IPS-18a (cell line): ENCODE results near the gene PRR5L.

ENCODE experiments used
- H3K27ac ChIP-seq: one replicate; pipeline ENCODE4 v1.5.1; 2013; ENCODE audit warnings: low read length
- H3K27me3 ChIP-seq: one replicate; pipeline ENCODE4 v1.6.1; 2013; ENCODE audit warnings: mild to moderate bottlenecking, low read length; ENCODE audit not compliant: control insufficient read depth, insufficient read depth
- H3K36me3 ChIP-seq: one replicate; pipeline ENCODE4 v1.6.1; 2013; ENCODE audit warnings: low read depth, low read length; ENCODE audit not compliant: control insufficient read depth
- H3K4me1 ChIP-seq: one replicate; pipeline ENCODE4 v1.6.1; 2013; ENCODE audit warnings: low read depth, low read length; ENCODE audit not compliant: control insufficient read depth
- H3K4me3 ChIP-seq: one replicate; pipeline ENCODE4 v1.5.1; 2013; ENCODE audit warnings: low read length
- H3K9ac ChIP-seq: one replicate; pipeline ENCODE4 v1.6.1; 2013; ENCODE audit warnings: mild to moderate bottlenecking, low read length, moderate library complexity
- H3K9me3 ChIP-seq: one replicate; pipeline ENCODE4 v1.6.1; 2013; ENCODE audit warnings: low read depth, low read length; ENCODE audit not compliant: control insufficient read depth

Gene PRR5L

DNA sequence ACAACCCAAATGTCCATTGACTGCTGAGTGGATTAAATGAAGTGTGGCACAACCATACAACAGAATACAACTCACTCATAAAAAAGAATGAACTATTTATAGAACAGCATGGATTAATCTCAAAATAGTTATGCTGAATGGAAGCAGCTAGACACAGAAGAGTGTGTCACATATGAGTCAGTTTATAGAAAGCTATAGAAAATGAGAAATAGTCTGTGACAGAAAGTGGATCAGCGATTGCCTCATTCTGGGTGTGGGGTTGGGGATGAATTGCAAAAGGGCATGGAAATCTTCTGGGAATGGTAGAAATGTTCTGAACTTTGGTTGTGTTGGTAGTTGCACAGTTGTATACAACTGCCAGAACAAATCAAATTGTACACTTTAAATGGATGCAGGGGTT lies 37.4 kb downstream of the PRR5L start:
- H3K4me1 ChIP-seq, result no peaks in the 10 kb centered on the region
- no peaks in the 10 kb centered on the region for H3K27me3 ChIP-seq
- no peak overlapping the region for H3K27ac ChIP-seq
- H3K9me3 ChIP-seq, result no peaks in the 10 kb centered on the region
- H3K9ac ChIP-seq, result no peak overlapping the region
- no peak overlapping the region for H3K4me3 ChIP-seq
- no peaks in the 10 kb centered on the region for H3K36me3 ChIP-seq

- no peak overlapping the region for H3K4me3 ChIP-seq
- no peak overlapping the region for H3K9ac ChIP-seq
- H3K36me3 ChIP-seq, result no peaks in the 10 kb centered on the region
- H3K27ac ChIP-seq, result no peak overlapping the region
- H3K4me1 ChIP-seq, result no peaks in the 10 kb centered on the region
- no peaks in the 10 kb centered on the region for H3K9me3 ChIP-seq
- no peaks in the 10 kb centered on the region for H3K27me3 ChIP-seq
Observed at GRCh38 chr11:36333897-36334296, 37.8 kb downstream of the PRR5L start.

DNA sequence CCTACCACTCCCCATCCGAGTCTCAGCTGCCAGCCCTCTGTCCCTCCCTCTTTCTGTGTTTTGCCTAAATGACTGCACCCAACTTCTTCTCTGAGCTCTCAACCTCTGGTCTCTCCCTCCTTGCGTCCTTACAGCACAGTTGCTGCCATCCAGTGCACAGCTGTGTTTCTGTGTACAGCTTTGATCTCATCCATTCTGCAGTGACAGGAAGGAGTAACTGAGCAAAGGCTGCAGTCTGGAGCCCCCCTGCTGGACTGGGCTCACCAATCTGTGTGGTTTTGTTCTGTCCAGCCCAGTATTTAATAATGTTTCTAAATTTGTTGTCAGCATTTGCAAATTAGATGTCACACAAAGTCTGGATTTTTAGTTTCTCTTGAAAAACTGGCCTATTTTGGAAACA lies 43.8 kb downstream of the PRR5L start:
- H3K4me1 ChIP-seq, result no peaks in the 10 kb centered on the region
- no peak overlapping the region for H3K27ac ChIP-seq
- H3K4me3 ChIP-seq, result no peak overlapping the region
- no peaks in the 10 kb centered on the region for H3K27me3 ChIP-seq
- H3K9ac ChIP-seq, result no peak overlapping the region
- H3K36me3 ChIP-seq, result no peaks in the 10 kb centered on the region
- H3K9me3 ChIP-seq, result no peaks in the 10 kb centered on the region

DNA sequence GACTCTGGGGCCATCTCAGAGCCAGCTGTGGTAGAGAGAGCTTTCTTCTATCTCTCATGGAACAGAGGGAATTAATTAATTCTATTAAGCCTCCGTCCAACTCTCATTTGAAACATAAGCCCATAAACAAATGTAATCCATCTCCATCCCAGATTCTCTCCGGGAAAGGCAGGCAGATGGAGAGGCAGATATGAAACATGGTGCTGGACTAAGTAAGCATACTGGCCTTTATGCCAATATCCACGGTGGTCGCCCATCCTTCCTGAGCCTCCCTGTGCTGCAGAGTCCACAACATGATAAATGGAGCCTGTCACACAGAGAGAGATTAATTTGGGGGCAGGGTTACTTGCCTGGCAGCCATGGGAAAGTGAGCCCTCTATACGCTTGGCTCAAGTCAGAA lies 44.8 kb downstream of the PRR5L start:
- H3K4me3 ChIP-seq, result no peak overlapping the region
- no peak overlapping the region for H3K27ac ChIP-seq
- no peaks in the 10 kb centered on the region for H3K4me1 ChIP-seq
- H3K36me3 ChIP-seq, result no peaks in the 10 kb centered on the region
- no peaks in the 10 kb centered on the region for H3K27me3 ChIP-seq
- H3K9ac ChIP-seq, result no peak overlapping the region
- H3K9me3 ChIP-seq, result no peaks in the 10 kb centered on the region

DNA sequence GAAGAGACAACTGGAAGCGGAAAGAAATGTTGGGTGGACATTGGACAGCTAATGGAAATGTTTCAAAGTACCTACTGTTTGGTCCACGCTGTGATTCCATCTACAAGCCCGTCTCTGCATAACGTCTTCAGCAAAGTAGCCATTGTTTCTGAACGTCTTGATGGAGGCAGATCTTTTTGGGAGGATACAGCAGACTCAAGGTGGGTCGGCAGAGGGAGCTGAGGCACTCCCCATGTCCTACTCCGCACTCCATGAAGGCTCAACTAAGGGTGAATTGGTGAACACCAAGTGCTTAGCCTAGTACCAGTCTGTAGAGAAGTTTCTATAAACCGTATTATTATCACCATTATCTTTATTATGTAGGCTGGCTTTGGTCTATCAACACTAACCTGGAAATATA lies 45.8 kb downstream of the PRR5L start:
- no peaks in the 10 kb centered on the region for H3K27me3 ChIP-seq
- no peaks in the 10 kb centered on the region for H3K9me3 ChIP-seq
- H3K4me3 ChIP-seq, result no peak overlapping the region
- H3K4me1 ChIP-seq, result no peaks in the 10 kb centered on the region
- H3K27ac ChIP-seq, result no peak overlapping the region
- no peak overlapping the region for H3K9ac ChIP-seq
- H3K36me3 ChIP-seq, result no peaks in the 10 kb centered on the region

GRCh38 chr11:36342327-36342726 lies 46.2 kb downstream of the PRR5L start:
- Histone ChIP-seq H3K4me1 (no peaks in the 10 kb centered on the region), H3K4me3 (no peak overlapping the region), H3K36me3 (no peaks in the 10 kb centered on the region), H3K27ac (no peak overlapping the region), H3K27me3 (no peaks in the 10 kb centered on the region), H3K9me3 (no peaks in the 10 kb centered on the region), H3K9ac (no peak overlapping the region)

GRCh38 chr11:36343436-36343835 lies 47.3 kb downstream of the PRR5L start:
- H3K9ac ChIP-seq, result no peak overlapping the region
- H3K4me3 ChIP-seq, result no peak overlapping the region
- H3K9me3 ChIP-seq, result no peaks in the 10 kb centered on the region
- no peaks in the 10 kb centered on the region for H3K4me1 ChIP-seq
- H3K27me3 ChIP-seq, result no peaks in the 10 kb centered on the region
- no peaks in the 10 kb centered on the region for H3K36me3 ChIP-seq
- H3K27ac ChIP-seq, result no peak overlapping the region

DNA sequence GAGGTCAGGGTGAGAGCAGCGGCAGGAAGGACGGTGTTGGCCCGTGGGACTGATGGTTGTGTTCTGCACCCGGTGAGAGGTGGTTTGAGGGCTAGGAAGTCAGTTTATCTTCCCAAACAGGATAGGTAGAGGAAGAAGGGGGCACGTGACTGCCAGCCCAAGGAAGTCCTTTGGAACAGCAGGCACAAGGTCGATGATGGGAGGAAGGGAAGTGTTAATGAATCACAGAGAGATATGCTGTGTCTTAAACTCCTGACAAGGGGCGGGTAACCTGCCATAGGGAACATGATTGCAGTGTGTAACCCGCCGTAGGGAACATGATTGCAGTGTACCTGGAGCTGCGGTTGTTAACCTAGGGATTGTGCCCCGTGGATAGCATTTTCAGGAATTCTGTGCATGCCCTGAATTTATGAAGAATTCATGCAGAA lies 49.0 kb downstream of the PRR5L start:
- H3K9ac ChIP-seq, result no peak overlapping the region
- H3K4me3 ChIP-seq, result no peak overlapping the region
- H3K36me3 ChIP-seq, result no peaks in the 10 kb centered on the region
- H3K27ac ChIP-seq, result no peak overlapping the region
- H3K4me1 ChIP-seq, result peaks cover 3% of the 10 kb centered on the region
- no peaks in the 10 kb centered on the region for H3K27me3 ChIP-seq
- H3K9me3 ChIP-seq, result no peaks in the 10 kb centered on the region

DNA sequence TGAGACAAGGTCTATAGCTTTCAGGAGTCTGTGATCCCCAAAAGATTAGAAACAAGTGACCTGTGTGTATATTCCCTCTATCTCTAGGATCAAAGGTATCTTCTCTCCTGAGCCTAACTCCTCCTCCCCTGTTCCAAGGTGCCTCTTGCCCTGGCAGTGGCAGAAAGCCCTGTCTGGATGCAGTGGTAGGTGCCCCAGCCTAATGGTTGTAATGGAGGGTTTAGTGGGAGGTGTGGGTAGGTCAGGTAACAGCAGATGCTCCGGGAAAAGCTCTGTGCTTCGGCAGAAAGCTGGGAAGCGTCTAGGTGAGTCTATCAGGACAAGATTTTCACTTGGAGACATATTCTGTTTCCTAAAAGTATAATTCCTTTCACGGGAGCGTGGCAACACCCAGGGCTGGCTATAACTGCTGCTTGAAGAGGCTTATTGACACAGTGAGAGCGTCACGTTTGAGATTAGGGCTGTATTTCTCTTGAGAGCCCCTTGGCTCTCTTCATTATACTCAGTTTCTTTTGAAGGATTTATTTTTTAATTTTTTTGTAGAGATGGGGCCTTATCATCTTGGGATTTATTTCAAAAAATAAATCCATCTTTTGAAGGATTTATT lies 49.5 kb downstream of the PRR5L start:
- Histone ChIP-seq H3K4me3 (no peak overlapping the region), H3K9ac (no peak overlapping the region), H3K27me3 (no peaks in the 10 kb centered on the region), H3K27ac (no peak overlapping the region), H3K36me3 (no peaks in the 10 kb centered on the region), H3K4me1 (peaks cover 3% of the 10 kb centered on the region), H3K9me3 (no peaks in the 10 kb centered on the region)

DNA sequence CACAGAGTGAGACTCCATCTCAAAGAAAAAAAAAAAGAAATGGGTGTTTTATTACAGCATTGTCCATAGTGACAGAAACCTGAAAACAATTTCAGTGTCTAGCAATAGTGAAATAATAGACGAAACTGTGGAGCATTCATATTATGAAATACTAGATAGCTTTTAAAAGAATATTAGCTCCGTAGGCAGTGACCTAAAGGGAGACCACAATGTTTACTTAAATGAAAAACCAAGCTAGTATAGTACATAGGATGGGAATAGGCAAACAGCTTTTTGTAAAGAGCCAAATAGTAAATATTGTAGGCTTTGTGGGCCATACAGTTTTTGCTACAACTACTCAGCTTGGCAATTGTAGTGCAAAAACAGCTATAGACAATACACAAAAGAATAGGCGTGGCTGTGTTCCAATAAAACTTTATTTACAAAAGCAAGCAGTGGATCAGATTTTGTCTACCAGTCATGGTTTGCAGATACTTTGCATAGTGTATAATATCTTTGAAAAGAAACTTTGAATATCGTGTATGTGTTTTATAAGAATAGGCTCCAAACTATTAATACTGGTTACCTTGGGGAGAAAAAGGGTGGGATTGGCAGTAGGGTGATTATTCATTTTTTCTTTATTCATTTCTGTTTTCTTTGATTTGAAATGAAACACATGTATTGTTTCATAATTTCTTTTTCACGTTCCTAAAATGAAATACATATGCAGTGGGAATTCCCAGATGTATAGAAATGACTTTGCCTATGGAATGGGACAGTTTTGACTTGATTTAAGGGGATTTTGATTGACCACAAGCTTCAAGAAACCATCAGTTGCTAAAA lies 50.7 kb downstream of the PRR5L start:
- Histone ChIP-seq H3K4me3 (no peak overlapping the region), H3K27ac (no peak overlapping the region), H3K27me3 (no peaks in the 10 kb centered on the region), H3K9me3 (no peaks in the 10 kb centered on the region), H3K4me1 (peaks cover 3% of the 10 kb centered on the region), H3K36me3 (no peaks in the 10 kb centered on the region), H3K9ac (no peak overlapping the region)

DNA sequence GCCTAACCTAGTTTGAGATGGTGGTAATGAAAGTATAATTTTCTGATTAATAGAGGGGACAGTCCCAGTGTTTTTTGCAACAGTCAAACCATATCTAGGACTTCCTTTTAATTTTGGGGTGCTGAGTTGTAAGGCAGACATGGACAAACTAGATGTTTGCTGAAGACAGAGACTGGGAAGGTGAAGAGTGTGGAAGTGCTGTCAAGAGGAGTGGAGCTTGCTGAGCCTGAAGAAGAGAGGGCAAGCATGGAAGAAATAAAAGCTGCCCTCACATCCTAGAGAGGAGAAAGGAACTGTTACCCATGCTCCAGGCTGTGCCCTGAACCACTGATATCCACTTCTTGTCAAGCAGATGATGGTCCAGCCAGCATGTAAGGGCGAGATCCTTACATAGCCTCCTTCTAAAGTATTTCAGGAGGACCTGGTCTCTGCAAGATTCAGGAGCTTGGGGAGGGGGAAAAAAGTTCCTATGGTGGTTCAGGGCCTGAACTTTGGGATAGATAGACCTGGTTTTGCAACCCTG lies 51.4 kb downstream of the PRR5L start:
- no peaks in the 10 kb centered on the region for H3K9me3 ChIP-seq
- H3K27me3 ChIP-seq, result no peaks in the 10 kb centered on the region
- no peak overlapping the region for H3K4me3 ChIP-seq
- H3K4me1 ChIP-seq, result peaks cover 3% of the 10 kb centered on the region
- H3K36me3 ChIP-seq, result no peaks in the 10 kb centered on the region
- no peak overlapping the region for H3K27ac ChIP-seq
- H3K9ac ChIP-seq, result no peak overlapping the region
